Fibroblast of skin of back (primary cell): ENCODE data around the gene PRPF38A. TPM values are rescaled to one million over a fixed set of nuclear protein-coding genes. Genes with fewer than 3 reads are reported as not detected.
A peak's percentile ranks its signal among the peaks of the same experiment; 100 is the strongest.
"Not testable (repeated sequence)": the region's sequence is repeated elsewhere in the genome, so short reads cannot be mapped to it uniquely, and the experiment has no call there.

Experiments used
- DNase-seq: peaks from one replicate; pipeline ENCODE4 v3.0.0-alpha.2; 2013
- polyA plus RNA-seq, 2 experiments: library from polyadenylated mRNA; unstranded; fragments of 120-200 nt; gene quantifications; one replicate each; pipeline ENCODE4 v1.2.1, GENCODE V29; 2013; ENCODE audit not compliant: insufficient read length in 2 of 2

PRPF38A gene, protein sequence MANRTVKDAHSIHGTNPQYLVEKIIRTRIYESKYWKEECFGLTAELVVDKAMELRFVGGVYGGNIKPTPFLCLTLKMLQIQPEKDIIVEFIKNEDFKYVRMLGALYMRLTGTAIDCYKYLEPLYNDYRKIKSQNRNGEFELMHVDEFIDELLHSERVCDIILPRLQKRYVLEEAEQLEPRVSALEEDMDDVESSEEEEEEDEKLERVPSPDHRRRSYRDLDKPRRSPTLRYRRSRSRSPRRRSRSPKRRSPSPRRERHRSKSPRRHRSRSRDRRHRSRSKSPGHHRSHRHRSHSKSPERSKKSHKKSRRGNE
- 30.9 TPM for polyA plus RNA-seq (2013, experiment 1 of 2; ENCODE audit: insufficient read length)
- polyA plus RNA-seq (2013, experiment 2 of 2; ENCODE audit: insufficient read length) = 28.3 TPM

DNA sequence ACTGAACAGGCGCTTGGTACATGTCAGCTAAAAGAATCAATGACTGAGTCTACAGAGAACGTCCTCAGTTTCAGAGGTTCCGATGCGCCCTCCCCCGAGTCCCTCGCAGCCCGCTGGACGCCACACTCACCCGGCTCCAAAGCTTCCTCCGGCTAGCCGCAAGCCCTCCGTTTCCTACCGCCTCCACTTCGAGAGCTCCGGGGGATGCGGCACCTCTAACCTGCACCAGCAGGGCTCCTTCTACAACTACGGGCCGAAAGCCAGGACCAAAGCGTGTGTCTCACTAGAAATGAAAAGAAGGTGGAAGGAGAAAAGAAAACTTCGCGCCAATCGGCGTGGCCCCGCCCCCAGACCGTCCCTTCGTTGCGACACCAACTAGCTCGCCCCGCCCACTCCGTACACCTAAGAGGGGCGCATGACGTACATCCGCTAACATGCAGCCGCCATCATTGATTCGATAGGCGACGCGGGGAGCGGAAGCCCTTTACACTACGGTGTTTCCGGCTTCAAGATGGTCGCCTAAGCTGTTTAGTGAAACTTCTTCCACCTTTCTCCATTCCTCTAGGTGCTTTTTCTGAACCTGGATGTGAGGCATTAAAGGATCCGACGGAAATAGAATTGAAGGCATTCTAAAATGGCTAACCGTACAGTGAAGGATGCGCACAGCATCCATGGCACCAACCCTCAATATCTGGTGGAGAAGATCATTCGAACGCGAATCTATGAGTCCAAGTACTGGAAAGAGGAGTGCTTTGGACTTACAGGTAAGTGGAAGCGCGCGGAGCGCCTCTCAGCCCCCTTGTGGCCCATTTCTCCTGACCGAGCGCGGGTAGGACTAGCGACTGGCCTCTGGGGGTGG, at the start of gene PRPF38A, which contains the start of gene ORC1:
TSS of gene PRPF38A (plus strand) at position 487 of the 859 bp plus-strand sequence. CDS start at position 635, 148 bp downstream.
TSS of gene ORC1 (minus strand) at position 308 of the 859 bp plus-strand sequence. CDS start 2,200 bp downstream, outside the sequence.
- peak; percentile 97 for DNase-seq

DNA sequence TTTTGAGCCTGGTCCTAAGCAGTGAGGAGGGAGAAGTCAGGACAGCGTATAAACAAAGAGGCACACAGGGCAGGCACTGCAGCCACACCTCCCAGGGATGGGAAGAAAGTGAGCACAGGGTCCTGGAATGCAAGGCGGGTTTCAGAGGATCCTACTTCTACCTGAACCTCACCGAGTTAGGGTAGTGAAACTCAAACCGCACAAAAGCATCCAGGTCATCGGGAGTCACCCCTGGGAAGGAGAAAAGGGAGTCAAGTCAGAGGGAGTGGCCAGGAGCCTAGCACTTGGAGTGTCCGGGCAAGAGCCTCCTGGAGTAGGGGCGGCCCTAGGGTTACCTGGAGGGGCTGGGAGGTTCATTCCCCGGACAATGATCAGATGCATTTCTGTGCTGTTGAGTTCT, 49.0 kb upstream of the PRPF38A start:
- DNase-seq = no peak

DNA sequence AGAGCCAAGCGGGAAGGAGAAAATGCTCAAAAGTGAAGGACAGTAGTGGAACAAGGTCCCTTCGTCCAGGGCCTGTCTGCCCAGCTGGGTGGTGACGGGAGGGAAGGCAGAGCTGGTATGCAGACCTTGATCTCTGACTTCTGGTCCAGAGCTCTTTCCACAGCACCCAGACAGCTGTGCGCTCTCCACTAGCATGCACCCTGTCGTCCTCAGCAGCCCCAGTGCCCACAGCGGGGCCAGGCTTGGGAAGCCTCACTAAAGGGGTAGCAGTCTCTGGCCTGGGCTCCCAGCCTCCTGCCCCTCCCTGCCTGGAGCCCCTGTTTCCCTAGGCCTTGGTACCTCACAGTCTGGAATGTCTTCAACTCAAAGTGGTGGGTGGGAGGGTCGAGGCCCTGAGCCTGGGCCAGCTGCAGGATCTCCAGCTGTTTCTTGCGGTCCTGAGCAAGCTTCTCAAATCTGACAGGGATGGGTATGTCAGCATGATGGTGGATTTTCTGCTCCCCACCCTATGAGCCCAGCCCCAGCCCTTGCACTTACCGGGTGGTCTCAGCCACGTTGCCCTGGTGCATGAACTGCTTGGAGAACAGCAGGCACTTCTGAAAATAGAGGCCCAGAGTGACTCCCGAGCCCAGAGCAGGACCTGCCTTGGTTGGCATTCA, 48.4 kb upstream of the PRPF38A start:
- no peak for DNase-seq

DNA sequence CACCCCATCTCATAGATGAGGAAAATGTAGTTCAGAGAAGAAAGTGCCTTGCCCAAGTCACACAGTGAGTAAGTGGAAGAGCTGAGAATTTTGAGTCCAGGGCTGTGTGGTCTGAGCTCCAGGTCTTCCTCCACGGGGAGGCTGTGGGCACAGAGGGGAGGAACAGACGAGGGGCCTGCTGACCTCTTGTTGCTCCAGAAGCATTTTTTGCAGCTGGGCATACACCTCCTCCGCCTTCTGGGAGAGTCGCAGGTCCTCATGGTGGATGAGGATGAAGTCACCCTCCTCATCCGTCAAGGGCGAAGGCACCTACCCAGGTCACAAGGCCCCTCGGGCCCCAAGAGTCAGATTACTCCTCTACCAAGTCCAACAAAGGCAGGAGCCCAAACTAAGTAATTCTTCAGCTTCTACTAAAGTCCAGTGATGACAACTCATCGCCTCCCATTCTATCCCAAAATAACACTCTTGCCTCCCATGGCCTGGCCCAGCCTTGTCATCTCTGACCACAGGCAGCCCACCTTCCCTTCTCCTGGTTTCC, 47.5 kb upstream of the PRPF38A start:
- DNase-seq = no peak

DNA sequence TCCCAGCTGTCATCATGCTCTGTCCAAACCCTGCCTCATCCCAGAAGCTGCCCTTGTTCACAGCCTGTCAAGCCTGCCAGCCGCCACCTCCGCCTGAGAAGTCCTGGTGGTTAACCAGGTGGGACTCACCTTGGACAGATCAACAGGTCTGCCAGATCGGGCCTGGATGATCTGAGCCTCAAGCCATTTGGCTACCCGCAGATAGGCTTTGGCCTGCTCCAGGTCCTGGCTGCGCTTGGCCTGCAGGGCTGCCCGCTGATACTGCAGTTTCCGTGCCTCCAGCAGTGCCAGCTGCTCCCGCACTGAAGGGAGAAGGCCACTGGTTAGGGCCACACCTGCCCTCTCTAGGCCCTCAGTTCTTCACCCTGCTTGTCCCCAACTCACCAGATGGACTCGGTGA, 47.0 kb upstream of the PRPF38A start:
- no peak for DNase-seq

DNA sequence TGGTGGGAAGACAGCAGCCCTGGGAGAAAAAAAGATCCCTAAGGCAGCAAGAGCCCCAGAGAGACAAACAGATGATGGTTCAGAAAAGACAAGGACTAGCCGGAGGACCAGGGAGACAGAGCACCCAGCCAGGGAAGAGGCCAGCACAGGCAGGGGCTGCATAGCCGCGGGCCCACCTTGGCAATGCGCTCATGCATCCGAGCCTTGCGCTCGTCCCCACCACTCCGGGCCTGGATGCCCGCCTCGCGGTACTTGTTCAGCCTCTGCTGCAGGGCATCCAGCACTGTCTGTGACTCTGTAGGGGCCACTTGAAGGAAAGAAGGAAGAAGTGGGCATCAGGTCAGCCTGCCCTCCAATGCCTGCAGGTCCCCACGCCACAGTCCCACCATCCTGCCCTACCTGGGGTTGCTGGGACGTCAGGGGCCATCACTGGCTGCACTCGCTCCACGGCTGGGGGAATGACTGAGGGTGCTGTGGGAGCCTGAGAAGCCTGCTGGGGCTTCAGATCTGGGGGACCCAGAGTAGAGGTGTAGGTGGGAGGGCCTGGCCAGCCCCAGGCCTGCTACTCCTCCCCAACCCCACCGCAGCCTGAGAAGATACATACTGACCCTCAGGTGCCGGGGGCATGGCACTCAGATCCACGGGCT, 45.4 kb upstream of the PRPF38A start:
- no peak for DNase-seq

DNA sequence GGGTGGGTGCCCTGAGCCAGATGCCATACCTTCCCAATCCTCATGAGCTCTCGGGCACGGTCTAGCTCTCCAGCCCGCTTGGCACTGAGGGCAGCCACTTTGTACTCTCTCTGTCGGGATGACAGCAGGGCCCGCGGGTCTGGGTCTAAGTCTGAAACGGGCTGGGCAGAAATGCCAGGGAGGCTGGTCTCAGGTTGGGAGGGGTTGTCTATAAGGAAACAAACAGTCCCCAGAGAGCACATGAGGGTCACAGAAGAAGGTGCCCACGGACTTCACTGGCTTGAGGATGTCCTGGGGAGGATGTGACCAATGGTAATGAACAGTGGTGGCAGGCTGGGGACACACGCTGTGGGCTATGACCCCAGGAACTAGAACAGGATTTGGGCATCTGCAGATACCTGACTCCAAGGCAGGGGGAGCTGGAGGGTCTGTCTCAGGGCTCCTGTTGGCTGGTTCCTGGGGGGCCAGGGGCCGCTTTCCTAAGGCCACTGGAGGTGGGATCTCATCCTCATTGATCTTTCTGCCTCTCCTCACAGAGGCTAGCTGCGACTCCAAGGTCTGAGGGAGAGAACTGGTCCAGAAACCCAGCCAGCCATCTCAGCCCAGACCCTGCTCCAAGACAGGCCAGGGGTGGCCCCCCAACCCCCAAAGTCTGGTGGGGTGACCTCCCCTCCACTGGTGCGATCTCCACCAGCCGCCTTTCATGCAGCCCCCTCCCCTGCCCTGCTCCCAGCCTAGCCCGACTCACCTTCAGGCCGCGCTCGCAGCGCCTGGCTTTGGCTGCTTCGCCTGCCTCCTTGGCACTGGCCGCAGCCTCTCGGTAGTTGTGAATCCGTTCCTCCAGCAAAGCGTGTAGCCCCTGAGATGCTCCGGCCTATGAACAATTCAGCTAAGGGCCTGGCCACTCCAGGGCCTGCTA, 44.5 kb upstream of the PRPF38A start:
- DNase-seq = no peak

DNA sequence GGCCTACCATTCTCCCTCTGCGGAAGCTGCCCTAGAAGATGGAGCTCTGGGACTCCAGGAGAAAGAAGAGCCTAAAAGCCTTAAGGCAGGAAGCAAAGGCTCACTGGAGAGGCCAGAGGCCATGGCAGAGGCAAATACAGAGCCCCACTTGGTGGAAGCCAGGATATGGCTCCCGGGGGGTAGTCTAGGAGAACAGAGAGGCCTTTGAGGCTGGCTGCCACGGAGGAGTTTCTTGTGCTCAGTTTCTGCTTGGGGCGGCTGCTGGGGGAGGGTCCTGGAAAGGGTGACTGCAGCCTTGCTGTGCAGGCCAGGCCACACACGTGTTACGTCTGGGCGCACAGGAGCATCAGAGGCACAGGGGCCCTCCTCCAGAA, 43.8 kb upstream of the PRPF38A start:
- DNase-seq = no peak

DNA sequence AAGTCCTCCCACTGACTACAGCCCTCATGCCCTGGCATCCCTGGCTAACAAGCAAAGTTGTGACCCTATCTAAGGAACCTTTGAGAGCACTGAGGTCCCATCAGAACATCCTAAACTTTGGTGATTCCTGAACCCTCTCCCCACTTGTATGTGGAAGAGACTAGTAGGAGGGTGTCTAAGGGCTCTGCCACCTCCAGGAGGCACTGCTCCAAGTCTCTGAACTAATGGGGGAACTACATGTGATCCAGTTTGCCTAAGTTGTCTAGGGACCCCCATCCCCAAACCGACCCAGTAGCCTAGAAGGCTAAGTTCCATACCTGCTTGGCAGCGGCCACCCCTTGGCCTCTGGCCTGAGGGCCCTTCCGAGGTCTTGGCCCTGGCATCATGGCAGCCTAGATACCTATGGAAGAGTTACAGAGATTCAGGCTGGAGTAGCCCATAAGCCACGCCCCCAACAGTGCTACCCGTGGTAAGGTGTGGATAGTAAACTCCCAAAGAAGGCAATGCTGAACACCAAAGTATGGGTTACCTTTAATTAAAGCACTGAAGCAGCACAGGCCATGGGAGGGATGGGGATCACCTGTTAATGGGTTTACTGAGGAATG, 40.1 kb upstream of the PRPF38A start:
- no peak for DNase-seq

DNA sequence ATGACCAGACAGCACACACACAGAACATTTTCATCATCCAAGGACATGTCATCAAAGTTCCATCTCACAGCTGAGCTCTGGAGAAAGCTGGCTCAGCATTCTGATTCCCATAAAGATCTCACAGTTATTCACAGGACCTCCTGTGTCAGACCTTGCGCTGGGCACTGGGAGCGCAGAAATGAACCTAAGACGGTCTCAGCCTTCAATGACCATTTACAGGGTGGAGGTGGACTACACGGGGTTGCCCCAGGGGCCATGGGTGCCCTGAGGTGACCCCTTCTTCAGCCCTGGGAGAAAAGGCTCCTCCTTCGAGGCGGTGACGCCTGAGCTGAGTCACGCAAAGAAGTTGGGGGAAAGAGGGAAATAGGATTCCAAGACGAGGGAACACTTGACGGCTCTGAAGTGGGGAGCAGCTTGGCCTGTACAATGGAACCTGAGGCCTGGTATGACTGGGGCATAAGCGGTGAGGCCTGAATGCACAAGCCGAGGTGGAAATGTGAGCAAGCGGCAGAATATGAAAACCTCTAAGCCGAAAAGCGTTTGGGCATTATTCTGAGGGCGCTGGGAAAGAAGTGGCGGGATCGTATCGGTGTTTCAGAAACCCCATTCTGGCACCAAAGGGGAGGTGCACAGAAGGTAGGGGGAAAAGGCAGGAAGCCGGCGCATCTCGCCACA, 39.2 kb upstream of the PRPF38A start:
- DNase-seq = peak; percentile 79

DNA sequence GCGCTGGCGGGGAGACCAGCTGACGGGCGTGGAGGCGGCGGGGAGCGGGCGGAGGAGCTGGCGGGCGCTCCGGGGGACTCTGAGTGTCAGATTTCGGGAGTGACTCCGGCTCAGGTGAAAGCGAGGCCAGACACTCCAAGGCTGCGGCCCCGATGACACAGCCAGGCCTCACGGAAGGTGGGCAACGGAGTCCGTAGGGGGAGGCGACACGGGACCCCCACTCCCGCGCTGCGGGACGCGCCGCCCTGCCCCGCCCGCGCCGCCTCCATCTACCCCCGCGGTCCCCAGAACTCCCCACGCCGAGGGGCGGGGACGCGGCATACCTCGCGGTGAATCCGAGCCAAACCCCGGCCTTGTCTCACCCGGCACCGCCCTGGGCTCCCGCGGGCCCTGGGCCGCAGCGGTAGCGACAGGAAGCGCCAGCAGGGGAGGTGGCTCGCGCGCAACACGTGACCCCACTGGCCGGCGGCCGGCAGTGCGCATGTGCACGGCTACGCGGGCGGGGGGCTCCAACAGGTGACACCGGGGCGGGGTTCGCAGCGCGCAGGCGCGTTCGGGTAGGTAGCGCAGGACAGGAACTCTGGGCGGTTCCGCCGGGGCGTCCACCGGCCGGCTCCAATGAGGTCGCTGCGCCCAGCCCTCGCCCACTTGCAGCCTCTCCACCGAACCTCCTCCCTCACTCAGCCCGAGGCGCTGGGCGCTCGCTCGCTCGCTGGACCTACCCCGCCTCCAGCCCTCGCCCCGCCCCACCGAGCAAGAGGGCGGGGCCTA, 38.5 kb upstream of the PRPF38A start, which contains the start of gene CC2D1B:
TSS of gene CC2D1B (minus strand) at position 460 of the 771 bp plus-strand sequence. CDS start 1,585 bp downstream, outside the sequence.
- peak; percentile 94 for DNase-seq

DNA sequence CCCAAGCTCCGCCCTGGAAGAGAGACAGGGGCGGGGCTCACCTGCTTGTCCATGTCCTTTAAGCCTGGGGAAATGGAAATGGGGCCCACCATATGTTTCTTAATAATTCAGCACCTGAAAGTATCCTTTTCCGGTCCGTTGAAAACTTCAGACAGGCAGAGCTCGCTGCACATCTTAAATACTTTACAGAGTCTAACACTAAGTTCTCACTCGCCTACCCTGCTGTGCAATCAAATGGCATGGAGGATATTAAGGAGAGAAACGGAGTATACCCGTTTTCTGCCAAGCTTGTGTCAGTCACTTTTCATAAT, 37.9 kb upstream of the PRPF38A start:
- no peak for DNase-seq

DNA sequence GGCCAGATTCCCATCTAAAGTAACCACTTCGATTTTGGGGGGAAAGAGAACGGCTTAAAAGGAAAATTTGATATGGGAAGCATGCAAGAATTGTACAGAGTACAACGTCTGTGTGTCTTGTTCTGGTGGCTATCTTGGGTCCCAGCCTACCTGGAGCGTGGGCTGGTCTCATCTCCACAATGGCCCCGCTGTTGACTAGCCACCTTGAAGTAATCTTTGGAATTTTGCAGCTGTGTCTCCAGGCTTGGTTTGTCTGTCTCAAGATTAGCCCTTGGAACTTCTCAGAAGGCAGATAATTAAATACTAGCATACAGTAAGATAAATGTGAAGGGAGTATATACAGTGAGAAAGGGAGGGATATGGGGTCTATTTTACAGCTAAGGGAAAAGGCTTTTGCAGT, 37.1 kb upstream of the PRPF38A start:
- no peak for DNase-seq

DNA sequence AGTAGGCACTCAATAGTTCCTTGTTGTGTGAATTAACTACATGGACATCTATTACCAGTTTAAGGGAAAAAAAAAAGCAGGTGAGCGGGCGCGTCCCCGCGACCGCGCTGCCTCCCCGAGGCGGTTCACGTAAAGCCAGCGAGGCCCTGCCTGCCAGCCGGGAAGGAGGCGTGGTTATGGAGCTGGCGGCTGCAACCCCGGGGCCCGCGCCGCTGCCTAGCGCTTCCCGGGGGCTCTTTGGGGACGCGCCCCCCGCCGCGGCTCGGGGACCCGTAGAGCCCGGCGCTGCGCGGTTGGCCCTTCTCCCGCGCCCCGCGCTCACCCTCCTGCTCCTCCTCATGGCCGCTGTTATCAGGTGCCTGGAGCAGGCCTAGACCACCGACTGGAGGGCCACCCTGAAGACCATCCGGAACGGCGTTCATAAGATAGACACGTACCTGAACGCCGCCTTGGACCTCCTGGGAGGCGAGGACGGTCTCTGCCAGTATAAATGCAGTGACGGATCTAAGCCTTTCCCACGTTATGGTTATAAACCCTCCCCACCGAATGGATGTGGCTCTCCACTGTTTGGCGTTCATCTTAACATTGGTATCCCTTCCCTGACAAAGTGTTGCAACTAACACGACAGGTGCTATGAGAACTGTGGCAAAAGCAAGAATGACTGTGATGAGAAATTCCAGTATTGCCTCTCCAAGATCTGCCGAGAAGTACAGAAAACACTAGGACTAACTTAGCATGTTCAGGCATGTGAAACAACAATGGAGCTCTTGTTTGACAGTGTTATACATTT, 35.8 kb upstream of the PRPF38A start:
- DNase-seq = peak; percentile 34

DNA sequence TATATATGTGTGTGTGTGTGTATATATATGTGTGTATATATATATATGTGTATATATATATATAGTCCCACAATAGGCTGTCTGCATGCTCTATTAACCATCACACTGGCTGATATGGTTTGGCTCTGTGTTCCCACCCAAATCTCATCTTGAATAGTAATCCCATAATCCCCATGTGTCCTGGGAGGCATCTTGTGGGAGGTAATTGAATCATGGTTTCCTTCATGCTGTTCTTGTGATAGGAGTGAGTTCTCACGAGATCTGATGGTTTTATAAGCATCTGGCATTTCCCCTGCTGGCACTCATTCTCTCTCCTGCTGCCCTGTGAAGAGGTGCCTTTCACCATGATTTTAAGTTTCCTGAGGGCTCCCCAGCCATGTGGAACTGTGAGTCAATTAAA, 34.6 kb upstream of the PRPF38A start:
- DNase-seq = not testable (repeated sequence)

DNA sequence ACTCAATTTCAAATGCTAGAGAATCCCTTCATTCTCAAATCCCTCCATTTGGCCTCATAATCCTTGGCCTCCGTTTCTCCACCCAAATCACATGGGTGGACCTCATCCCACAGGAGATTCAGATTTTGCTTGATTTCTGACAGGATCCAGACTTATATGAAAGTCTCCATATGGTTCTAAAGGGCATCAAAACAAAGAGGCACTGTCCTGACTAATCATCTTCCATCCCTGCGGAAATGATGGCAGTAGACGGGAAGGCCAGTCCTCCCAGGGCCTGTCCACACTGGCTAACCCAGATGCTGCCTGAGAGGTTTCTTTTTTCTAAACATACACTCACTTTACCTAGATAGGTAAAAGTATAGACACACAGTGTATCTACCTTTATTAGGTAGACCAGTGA, 19.0 kb upstream of the PRPF38A start:
- DNase-seq = no peak

DNA sequence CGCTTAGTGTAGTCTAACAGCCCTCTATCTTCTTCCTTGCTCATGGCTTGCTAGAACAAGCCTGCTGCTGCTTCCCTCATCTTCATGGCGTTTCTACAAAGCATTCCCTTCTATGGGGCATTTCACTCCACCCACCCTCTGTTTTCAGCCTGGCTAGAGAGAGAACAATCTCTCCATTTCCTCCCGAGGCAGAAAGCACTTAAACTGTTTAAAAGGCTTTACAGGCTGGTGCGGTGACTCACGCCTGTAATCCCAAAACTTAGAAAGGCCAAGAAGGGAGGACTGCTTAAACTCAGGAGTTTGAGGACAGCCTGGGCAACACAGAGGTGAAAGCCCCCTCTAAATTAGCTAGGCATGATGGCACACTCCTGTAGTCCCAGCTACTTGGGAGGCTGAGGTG, 17.9 kb upstream of the PRPF38A start:
- DNase-seq = no peak

DNA sequence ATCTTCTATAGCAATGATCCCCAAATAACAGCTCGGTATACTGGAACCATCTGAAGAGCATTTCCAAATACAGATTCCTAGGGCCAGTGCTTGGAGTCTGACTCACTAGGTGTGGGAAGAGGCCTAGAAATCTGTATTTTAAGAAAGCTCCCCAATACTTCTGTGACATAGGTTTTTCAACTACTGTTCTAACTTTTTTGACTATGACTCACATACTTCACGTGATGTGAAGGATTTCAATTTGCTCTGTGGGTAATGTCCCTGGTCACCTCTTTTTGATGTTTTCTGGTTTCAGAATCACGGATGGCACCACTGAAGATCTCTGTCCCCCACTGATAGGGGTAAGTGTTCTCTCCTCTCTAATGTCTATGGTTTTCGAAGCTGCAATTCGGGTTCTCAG, 11.2 kb upstream of the PRPF38A start:
- DNase-seq = no peak
